Fibroblast of skin of right quadriceps (primary cell): ENCODE measurements around the gene ITGA4.

Experiments used
- DNase-seq: peaks from one replicate; pipeline ENCODE4 v3.0.0-alpha.2; 2013

Gene ITGA4

DNA sequence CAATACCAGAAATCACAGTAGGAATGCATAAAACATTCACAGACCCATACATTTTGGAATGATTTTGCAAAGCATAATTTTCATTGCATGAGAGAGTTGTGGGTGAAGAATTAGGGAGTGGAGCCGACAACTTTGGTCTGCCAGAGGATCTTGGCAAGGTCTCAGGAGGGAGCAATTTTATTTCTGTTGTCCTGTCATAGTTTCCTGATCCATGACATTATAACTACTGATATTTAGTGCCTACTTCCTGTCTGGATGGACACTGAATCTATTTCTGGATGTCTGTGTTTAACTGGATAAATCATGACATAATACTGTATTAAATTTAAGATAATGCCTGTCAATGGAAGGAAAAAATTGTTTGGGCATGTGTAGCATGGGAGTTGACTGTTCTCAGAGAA lies 2.4 kb downstream of the ITGA4 start:
- DNase-seq, result peak; percentile 77

DNA sequence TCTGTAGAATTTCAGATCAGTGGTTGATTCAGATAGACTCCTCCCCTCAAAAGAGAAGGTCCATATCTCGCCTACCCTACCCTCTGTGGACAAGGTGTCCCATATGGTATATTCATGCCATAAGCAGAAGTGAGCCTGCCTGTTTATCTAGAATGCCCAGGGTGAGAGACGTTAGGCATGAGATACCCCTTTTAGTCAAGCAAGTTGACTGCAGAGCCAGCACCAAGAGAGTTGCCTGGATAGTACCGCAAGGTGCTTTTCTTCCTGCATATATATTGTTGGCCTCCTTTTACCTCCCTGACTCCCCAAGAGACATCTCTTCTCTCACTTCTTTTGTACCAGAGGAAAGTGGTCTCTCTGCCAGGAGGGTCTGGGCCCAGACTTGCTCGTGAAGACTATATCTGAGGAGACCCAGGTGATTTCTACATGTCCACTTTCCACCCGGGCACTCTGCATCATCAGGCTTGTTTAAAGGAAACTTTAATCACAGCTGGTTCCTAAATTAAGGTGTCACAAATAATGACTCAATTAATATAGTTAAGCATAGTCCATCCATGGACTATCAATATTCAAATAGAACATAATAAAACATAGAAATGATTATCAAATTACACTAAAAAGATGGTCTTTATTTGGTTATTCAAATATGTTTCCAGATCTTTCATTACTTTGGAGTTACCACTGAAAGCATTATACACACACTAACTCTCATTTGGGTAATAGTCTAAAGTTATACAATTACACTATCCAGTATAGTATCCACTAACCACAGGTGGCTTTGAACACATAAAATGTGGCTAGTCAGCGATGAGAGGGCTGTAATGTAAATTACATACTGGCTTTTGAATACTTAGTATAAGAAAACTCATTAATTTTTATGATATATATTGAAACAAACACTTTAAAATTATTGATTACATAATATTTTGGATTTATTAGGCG lies 4.1 kb downstream of the ITGA4 start:
- DNase-seq, result no peak

DNA sequence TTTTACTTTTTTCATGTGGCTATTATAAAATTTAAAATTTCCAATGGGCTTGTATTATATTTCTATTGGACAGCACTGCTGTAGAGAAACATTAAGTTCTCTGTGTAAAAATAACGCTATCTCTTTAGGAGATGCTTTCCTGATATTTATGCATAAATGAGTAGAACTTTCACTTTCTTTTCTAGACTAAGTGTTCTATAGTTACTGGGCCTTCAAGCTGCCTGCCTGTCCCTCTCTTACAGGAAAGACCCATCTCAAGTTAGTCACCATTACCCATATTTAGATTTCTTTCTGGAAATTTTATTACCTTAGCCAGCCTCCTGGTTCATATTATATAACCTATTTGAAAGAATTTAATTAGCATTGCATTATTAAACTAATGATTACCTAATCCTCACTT lies 4.8 kb downstream of the ITGA4 start:
- DNase-seq, result no peak

DNA sequence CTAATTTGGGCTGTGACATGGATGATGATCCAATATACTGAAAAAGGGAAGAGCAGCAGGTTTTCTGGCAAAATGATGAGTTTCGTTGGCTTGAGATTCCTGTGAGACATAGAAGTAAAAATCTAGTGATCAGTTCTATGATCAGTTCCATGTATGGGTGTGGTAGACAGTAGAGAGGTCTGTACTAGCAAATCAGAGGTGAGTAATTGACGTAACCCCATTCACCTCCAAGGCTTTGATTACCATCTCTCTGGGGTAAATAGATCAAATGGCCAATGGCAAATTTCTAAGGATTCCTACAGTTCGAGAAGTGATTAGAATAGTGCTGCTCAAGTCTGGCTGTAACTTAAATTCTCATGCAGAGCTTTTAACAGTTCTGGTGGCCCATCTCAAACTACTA lies 6.4 kb downstream of the ITGA4 start:
- DNase-seq, result no peak

DNA sequence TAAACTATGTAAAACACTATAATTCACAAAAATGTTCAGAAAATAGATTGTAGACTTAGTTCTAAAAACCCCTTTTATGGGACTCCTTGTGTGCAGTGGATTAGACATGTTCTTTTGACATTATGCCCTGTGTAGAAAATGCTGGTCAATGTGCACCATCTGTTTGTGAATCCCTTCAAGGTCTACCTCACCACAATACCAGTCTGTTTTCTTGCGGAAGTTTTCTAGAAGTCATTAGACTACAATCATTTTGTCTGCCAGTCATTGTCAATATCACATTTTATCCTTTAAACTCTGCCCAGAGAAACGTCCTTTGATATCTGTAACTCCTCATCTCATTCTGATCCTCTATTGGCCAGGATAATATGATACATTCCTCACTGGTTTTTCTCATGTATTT lies 7.8 kb downstream of the ITGA4 start:
- DNase-seq, result no peak

DNA sequence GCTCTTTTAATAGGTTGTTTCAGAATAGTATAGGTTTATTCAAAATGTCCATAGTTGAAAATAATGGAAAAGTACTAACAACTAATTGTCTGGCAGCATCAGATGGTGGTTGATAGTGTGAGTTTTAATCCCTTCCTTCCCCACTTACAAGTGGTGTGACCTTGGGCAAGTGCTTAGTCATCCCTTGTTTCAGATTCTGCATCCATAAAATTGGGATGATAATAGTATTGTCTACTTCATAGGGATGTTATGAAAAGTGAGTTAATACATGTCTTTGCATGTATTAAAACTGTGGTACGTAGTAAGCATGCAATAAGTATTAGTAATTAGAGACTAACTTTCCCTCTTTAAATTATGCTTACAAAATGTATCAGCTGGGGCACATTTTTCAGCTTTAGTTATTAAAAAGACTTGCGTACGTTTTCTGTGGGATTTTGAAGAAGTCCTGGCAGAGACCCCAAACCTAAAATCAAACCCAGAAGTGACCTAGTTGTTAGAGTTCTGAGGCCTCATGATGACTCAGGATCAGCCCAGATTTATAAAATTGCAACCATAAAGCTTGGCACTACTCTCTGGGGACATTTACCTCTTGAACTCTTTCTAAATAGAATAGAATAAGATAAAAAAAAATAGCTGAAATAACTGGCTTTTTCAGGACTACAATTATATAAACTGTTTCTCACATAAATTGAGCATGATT lies 8.6 kb downstream of the ITGA4 start:
- peak; percentile 90 for DNase-seq

DNA sequence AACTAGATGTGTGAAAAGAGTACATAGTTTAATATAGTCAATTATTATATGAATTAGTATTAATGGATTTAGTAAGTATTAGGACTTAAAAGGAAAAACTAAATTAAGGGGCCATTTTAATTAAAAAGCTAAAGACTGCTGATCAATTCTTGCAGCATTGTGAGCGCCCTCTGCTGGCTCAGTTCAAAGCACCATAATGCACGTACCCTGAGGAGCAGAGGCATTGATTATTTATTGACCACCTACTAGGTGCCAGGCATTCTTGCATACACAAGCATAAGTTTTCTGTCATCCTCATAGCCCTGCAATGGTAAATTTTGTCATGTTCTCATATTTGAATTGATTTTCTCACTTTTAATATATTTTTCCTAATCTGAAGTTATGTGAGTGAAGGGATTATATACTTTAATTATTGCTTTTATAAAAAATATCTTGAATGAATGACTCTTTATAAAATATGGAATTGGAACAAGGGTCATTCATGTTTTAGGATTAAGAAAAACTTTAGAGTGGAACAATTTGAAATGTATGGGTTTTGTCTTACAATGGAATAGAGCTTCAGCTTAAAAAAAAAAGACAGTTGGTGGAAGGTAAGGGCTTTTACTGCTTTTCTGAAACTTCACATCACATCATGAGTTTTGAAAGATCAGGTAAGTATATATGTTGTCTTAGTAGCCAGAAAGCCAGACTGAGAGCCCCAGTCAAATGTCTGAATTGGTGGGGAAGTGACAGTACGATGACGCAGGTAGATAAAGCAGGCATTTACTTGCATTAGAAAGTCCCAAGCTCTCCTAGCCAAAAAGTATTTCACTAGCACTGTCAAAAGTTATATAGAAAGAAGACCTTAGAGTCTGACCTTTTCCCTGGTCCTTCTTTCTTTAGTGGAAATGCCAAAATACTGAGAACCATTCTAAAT lies 9.7 kb downstream of the ITGA4 start:
- peak; percentile 49 for DNase-seq

DNA sequence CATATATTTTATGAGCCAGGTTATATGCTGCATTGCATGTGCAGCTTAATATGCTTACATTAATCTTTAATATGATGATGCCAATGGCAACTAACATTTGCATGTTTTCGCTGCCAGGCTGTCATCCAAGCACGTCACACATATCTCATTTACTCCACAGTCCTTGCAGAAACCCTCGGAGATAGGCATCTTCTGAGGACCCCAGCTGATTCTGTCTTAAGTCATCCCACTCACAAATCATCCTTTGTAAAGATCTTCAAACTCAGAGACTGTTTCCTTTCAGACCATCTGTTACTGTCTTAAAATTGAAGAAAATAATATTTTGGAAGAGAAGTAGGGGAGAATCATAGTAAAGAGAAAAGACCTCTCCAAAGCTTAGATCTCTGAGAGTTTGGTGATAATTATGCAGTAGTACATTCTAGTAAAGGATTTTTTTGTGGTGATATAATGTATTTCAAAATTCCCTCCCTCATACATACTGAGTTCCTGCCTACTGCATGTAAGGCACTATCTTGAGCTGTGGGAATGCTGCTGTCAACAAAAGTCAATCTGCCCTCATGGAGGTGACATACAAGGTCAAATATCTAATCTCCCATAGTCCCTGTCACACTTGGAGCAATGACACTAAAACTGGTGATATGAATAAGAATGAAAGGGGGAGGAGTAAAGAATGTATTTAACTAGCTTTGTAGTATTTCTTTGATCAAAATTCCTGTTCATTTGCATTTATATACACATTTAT lies 11.0 kb downstream of the ITGA4 start:
- peak; percentile 19 for DNase-seq

DNA sequence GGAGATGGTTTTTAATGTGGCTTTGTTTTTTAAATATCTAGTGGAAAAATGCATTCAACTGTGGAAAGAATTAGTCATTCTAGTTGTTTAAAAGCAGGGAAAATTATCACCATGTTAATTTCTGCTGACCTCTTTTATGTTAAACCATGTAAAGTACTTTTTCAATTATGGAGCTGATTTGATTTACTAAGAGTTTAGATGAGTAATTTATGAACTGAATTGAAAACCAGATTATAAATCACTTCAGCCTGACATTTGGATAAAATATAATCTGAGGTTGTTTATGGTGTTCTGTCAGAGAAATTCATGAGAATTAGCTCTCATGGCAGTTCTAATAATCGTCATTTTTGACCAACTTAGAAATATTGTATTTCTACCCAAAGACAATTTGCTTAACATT lies 11.6 kb downstream of the ITGA4 start:
- DNase-seq, result peak; percentile 46

DNA sequence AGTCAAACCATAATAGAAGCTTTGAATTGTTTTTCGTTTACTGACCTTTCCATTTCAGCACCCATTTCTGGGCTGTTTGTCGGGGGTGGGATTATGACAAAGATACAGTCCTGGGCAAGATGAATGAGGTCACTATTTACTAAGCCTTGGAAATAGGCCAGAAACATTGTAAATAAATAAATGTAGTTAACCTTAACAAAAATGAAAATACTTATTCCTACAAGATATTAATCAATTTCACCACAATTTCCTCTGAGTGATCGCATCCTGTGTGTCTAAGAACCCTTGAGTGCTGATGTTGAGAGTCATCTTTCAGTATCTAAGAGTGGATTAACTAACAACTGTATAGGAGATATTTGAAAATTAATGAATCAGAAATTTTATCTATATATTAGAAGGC lies 14.0 kb downstream of the ITGA4 start:
- no peak for DNase-seq

DNA sequence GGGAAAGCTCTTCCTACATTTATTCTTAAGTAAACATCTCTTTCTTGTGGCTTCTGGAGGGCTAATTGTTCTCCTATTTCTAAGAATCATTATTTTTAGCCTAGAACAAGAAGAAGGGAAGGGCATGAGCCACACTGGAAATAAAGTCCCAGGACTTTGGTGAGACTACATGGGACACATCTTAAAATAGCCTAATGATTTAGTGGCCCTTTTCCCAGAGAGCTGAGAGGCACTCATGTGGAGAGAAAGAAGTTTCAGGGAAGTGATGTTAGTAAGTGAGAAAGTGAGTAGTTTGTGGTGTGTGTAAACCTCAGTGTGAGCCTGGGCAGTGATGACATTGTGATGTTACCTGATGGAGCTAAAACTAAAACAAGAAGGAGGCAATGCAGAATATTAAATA lies 14.6 kb downstream of the ITGA4 start:
- DNase-seq, result no peak

DNA sequence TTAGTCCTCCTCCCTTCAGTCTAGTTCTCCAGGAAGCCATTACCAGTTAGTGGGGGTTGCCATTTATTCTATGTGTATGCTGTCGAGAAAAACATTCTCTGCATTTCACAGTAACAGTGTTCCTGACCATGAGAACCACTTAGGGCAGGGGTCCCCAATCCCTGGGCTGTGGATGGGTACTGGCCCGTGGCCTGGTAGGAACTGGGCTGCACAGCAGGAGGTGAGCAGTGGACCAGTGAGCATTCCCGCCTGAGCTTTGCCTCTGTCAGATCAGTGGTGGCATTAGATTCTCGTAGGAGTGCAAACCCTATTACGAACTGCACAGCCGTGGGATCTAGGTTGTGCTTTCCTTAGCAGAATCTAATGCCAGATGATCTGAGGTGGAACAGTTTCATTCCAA lies 15.8 kb downstream of the ITGA4 start:
- no peak for DNase-seq

DNA sequence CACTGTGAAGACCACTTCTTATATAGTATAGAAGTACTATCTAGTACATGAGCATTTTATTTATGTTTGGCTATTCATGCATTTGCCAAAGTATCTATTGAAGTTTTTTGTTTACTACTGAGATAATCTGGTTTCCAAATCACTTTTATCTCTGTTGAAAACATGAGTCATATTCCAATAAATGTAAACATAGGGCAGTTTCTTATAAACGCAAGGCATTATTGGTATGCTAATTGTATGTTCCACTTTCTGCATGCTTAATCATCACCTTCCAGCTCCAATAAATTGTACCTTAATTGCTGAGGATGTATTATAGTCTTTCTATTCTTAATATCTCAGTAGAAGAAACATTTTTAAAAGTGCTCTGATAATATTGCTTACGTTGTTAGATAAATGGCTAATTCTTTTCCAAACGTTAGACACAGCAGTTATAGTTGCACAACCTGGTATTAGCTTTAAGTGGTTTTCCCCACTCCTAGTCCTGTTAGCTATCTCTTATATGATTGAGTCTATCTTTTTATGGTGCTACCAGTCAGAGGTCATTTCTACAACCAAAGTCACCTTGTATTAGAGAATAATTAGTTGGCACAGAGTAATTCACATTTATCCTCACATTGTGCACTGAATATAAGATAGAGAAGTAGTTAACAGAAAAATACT lies 17.2 kb downstream of the ITGA4 start:
- no peak for DNase-seq

DNA sequence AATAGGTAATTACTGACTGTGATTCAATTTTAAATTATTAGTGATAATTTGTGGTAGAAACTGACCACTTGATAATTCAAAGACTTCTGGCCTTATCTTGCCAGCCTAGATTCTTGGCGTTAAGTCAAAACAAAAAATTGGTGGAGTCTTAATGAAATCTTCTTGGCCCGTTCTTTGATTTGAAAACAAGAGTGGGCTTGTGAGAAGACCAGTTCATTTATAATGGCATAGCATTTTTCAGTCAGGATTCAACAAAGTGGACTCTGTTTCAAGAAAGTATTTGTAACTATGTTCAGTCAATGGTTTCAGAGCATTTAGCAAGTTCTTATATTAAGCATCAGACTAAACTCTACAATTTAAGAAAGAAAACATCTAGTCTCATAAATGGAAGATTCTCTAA lies 26.0 kb downstream of the ITGA4 start:
- no peak for DNase-seq

DNA sequence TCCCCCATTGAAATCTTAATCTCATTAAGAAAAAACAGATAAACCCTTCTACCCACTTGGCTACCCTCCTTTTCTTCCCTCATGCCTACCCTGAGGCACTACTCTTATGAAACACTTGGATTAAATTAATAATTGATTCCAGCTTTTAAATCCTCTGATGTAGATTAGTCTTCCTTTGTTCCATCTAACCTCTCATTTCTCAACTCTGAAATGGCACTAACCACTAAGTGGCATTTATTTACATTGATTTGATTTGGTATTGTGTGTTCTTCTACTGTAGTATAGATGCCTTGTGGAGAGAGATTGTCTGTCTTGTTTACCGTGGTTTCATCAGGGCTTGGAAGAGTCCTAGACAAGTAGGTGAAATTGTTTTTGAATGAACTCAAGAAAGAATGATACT lies 26.7 kb downstream of the ITGA4 start:
- no peak for DNase-seq

DNA sequence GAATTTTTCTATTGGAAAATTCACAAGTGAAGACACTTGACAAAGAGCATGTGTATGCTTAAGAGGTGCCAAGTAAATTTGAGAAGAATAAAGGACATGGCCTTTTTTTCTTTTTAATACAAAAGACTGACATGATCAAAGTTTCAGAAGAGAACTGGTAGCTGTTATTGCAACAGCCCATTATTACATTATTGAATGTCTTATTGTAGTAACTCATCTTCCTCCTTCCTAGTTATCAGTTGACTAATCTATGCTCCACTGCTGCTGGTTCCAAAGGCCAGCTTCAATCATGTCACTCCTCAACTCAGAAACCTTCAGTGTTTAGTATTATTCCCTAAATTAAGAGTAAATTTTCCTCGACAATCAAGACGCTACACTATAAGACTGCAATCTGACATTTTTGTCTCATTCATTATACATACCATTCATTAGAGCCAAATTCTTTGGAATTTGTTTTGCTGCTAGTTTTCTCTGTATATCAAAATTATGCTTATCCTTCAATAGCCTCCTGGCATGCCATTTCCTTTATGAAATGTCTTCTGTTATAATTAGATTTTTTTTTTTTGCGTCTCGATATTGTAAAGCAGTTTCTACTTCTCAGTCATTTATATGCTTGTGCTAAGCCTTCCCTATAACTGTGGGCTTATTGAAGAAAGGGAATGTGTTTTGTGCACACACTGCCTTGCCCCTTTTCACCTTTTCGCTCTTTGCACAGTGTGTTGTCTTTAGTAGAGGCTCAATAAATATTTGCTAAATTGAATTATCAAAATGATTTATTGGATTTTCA lies 27.9 kb downstream of the ITGA4 start:
- no peak for DNase-seq

DNA sequence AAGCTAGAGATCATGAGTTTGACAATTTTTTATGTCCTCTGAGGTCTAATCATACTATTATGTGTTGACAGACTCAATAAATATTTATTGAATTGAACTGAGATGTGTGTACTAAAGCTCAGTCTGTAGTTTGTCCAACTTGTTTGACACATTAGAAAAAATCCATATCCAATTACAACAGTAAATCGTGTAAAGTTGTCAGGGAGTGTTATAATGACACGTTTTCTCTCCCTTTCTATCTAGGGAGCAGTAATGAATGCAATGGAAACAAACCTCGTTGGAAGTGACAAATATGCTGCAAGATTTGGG lies 28.4 kb downstream of the ITGA4 start:
- no peak for DNase-seq

DNA sequence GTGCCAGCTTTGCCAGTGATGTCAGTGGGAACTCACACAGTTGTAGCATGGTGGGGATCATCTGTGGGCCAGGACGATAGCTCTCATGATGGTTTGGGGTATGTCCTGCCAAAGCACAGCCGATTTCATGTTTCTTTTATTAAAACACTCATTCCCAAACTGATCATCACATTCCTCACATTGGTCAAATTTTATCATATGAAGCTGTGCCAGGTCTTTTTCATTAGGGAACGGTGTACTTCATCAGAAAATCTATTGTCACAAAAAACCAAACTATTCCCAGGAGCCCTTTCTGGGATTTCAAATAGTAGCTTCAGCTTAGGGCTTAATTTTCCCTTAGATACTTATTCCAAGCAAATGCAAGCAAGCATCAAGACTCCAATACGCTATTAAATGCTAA lies 42.0 kb downstream of the ITGA4 start:
- no peak for DNase-seq

DNA sequence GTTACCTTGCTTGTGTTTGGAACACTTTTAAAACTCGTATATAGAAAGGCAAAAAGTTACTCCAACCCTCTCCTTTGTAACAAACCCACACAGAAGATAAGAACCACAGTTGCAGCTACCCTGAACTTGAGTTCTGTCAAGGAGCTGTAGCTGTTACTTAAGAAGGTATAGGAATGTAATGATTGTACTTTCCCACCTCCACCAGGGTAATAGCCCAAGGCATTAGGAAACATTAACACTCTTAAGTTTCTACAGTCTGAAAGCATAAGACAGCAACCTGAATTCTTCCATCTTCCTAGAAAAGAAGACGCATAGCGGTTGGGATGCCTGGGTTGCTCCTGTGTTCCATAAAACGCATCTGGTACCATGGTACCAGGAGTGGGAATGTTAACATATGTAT lies 43.0 kb downstream of the ITGA4 start:
- DNase-seq, result no peak

DNA sequence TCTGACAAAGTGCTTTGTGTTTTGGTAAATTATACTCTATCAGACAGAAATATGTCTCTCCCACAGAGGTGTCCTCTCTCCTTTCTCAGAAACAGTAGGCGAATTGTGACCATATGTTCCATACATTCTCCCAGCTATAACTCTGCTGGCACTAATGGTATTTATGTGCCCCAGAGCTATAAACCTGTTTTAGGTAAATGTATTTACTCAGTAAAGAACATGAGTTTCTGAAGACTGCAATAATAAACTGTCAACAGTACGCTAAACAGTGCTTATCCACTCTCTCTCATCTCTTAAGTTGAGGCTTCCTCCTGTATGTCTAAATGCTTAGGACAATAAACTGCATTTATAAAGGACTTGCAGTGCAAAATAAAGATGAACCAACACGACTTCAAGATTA lies 58.5 kb downstream of the ITGA4 start:
- no peak for DNase-seq

DNA sequence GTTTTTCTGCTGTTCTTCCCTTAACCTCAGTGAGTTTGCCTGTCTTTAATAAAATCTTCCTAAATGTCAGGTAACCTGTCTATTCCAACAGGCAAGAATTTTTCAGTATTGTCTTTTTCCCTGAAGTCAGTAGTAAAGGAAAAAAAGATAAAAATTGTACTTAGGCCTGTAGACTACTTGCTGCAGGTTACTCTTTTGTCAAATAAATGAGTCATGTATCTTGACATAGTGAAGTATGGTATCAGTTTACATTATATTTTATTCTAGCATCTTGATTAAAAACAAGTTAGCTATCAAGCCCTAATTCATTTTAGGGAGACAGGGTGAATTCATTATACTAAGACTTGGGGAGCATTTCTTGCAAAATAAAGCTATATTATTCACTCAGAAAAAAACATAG lies 59.8 kb downstream of the ITGA4 start:
- no peak for DNase-seq
